NCI-H748 (cell line): ENCODE measurements around the gene TRAPPC2L.

Experiments
- DNase-seq: peaks from one replicate; lab custom pipeline; 2025; ENCODE audit not compliant: unreplicated experiment; lab: John Stamatoyannopoulos, UW

Gene TRAPPC2L

GRCh38 chr16:88906020-88906419 lies 49.1 kb downstream of the TRAPPC2L start:
- DNase-seq = no peak

DNA sequence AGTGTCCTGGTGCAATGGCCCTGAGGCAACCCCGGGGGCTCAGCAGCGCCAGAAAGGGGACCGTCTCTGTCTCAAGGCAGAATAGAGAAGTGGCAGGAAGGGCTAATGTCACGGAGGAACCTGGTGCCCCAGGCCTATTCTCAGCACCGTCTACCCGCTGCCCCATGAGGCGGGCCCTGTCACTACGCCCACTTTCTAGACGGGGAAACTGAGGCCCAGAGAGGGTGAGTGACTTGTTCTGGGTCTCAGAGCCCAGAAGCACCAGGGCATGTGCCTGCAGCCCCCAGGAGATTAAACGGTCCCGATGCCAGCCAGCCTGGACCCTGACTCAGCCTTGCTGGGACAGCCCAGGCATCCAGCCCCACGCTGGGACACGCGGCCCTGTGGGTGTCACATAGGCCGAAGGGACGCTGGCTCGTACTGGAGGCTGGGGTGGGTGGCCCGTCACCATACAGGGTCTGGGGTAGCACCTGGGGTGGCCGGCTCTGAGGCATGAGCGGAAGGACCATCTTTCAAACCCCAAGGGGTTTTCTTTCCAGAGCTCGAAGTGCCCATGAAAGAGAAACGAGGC lies 49.7 kb downstream of the TRAPPC2L start:
- DNase-seq = no peak

- DNase-seq = no peak
These were observed 50.8 kb downstream of the TRAPPC2L start for GRCh38 chr16:88907768-88908167.

GRCh38 chr16:88908307-88908706 lies 51.4 kb downstream of the TRAPPC2L start:
- no peak for DNase-seq

GRCh38 chr16:88909431-88910210 lies 52.7 kb downstream of the TRAPPC2L start:
- no peak for DNase-seq

DNA sequence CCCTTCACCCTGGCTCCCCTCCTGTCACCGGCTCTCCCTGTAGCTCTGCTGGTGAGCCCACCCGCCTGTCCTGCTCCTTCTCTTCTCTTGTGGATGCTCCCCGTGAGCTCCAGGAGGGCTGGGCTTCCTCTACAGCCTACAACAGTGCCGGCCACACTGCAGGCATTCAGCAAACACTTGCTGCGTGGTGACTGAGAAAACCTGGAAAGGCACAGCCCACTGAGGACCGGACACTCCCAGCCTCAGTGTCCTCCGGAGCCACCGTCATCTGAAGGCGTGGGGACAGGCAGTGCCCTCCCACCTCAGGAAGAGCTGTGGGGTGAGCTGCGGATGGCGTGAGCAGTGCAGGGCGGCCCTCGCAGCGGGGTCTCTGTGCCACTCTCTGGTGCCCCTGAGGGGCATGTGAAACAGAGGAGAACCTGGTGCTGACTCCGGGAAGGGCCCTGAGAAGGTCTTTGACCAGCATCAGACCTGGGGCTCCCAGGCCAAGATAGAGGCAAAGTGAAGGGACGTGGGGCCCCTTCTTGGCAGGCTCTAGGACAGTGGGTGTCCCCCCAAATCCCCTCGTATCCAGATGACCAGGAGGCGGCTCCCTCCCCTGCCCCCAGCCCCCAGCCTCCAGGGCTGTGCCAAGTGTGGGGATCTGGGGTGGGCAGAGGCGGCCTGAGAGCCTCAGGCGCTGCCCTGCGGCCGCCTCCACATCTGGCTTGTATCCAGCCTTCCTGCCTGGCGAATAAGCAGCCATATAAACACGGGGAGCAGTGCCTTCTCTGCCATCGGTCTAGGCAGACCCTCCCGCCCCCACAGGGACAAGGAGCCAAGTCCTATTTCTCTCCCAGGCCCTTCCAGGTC lies 53.6 kb downstream of the TRAPPC2L start:
- no peak for DNase-seq

GRCh38 chr16:88911136-88911945 lies 54.4 kb downstream of the TRAPPC2L start:
- DNase-seq = no peak

- no peak for DNase-seq
These were observed 55.0 kb downstream of the TRAPPC2L start for GRCh38 chr16:88911946-88912310.
